Measurements from ENCODE around the gene SGCA.

- no peak for TF ChIP-seq MAX (IDR thresholded peaks at IDR 0.05)
- TF ChIP-seq YY1 (IDR thresholded peaks at IDR 0.05; ENCODE audit: low read depth), result no peak
- no peak for TF ChIP-seq RAD21 (IDR thresholded peaks at IDR 0.05; ENCODE audit: low read depth)
- no peak for TF ChIP-seq CREB1 (IDR thresholded peaks at IDR 0.05; ENCODE audit: low read depth)
- TF ChIP-seq EP300 (IDR thresholded peaks at IDR 0.05; ENCODE audit: borderline replicate concordance), result no peak
- no peak for TF ChIP-seq EGR1 (IDR thresholded peaks at IDR 0.05)
- TF ChIP-seq NFIC (IDR thresholded peaks at IDR 0.05), result no peak
- TF ChIP-seq, protein P1, sequence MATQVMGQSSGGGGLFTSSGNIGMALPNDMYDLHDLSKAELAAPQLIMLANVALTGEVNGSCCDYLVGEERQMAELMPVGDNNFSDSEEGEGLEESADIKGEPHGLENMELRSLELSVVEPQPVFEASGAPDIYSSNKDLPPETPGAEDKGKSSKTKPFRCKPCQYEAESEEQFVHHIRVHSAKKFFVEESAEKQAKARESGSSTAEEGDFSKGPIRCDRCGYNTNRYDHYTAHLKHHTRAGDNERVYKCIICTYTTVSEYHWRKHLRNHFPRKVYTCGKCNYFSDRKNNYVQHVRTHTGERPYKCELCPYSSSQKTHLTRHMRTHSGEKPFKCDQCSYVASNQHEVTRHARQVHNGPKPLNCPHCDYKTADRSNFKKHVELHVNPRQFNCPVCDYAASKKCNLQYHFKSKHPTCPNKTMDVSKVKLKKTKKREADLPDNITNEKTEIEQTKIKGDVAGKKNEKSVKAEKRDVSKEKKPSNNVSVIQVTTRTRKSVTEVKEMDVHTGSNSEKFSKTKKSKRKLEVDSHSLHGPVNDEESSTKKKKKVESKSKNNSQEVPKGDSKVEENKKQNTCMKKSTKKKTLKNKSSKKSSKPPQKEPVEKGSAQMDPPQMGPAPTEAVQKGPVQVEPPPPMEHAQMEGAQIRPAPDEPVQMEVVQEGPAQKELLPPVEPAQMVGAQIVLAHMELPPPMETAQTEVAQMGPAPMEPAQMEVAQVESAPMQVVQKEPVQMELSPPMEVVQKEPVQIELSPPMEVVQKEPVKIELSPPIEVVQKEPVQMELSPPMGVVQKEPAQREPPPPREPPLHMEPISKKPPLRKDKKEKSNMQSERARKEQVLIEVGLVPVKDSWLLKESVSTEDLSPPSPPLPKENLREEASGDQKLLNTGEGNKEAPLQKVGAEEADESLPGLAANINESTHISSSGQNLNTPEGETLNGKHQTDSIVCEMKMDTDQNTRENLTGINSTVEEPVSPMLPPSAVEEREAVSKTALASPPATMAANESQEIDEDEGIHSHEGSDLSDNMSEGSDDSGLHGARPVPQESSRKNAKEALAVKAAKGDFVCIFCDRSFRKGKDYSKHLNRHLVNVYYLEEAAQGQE (IDR thresholded peaks at IDR 0.05; ENCODE audit: low read depth), result no peak
- TF ChIP-seq, protein P2, sequence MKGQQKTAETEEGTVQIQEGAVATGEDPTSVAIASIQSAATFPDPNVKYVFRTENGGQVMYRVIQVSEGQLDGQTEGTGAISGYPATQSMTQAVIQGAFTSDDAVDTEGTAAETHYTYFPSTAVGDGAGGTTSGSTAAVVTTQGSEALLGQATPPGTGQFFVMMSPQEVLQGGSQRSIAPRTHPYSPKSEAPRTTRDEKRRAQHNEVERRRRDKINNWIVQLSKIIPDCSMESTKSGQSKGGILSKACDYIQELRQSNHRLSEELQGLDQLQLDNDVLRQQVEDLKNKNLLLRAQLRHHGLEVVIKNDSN (IDR thresholded peaks at IDR 0.05), result no peak
- no peak for TF ChIP-seq FOXM1 (IDR thresholded peaks at IDR 0.05; ENCODE audit: borderline replicate concordance, low read depth)
- TF ChIP-seq TCF12 (IDR thresholded peaks at IDR 0.05; ENCODE audit: low read depth), result no peak
- TF ChIP-seq ZBTB7A (IDR thresholded peaks at IDR 0.05; ENCODE audit: low read depth), result no peak
These were observed 20.8 kb upstream of the SGCA start for GRCh38 chr17:50144845-50145531.
